22Rv1 (cell line): ENCODE results near the gene BMP5.

Experiments
- ZFX ChIP-seq: fragments of 450-650 bp; IDR thresholded peaks from 2 replicates; pipeline ENCODE4 v1.6.1; 2017; ENCODE audit warnings: antibody characterized with exemption, borderline replicate concordance
- TF ChIP-seq, protein P1 (sequence below): fragments of 450-650 bp; IDR thresholded peaks from 2 replicates; pipeline ENCODE4 v1.5.1; 2017; ENCODE audit warnings: mild to moderate bottlenecking

DNA sequence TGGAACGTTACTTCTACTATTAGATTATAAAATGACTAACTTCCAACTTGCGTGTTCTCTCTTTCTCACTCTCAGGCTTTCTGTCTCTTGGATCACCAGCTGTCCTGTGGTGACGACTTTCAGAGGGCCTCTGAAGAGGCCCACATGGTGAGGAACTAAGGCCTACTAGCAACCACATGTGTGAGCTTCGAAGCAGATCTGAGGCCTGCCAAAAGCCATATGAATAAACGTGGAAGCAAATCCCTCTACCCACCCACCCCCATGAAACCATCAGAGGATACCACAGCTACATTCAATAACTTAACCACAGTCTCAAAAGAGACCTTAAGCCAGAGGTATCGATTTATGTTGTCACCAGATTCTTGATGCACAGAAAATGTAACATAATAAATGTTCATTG, 13.5 kb upstream of the BMP5 start:
- TF ChIP-seq, protein P1, sequence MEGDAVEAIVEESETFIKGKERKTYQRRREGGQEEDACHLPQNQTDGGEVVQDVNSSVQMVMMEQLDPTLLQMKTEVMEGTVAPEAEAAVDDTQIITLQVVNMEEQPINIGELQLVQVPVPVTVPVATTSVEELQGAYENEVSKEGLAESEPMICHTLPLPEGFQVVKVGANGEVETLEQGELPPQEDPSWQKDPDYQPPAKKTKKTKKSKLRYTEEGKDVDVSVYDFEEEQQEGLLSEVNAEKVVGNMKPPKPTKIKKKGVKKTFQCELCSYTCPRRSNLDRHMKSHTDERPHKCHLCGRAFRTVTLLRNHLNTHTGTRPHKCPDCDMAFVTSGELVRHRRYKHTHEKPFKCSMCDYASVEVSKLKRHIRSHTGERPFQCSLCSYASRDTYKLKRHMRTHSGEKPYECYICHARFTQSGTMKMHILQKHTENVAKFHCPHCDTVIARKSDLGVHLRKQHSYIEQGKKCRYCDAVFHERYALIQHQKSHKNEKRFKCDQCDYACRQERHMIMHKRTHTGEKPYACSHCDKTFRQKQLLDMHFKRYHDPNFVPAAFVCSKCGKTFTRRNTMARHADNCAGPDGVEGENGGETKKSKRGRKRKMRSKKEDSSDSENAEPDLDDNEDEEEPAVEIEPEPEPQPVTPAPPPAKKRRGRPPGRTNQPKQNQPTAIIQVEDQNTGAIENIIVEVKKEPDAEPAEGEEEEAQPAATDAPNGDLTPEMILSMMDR = no peak
- TF ChIP-seq ZFX = no peak
